Keratinocyte (primary cell): Measurements from ENCODE around the gene IFNA4.
"Not testable (repeated sequence)": the region's sequence is repeated elsewhere in the genome, so short reads cannot be mapped to it uniquely, and the experiment has no call there.

Experiments used
- CTCF ChIP-seq, 3 experiments: IDR thresholded peaks in 1 of 3; conservative IDR thresholded peaks in 1 of 3; optimal IDR thresholded peaks in 1 of 3; 2 replicates in 2 of 3; 3 replicates in 1 of 3; pipeline versions ENCODE3 to v1.5.1; 2011; ENCODE audit warnings: low read length in 3 of 3, mild to moderate bottlenecking in 3 of 3, moderate library complexity in 2 of 3, control low read depth in 1 of 3, inconsistent platforms in 1 of 3; ENCODE audit not compliant: insufficient read depth in 2 of 3; ENCODE audit errors: extremely low read depth in 1 of 3
- EZH2 ChIP-seq: IDR thresholded peaks from one replicate; pipeline ENCODE4 v1.6.1; 2012; ENCODE audit warnings: inconsistent platforms, mild to moderate bottlenecking, low read length, moderate library complexity

- TF ChIP-seq CTCF (optimal IDR thresholded peaks at IDR 0.05 in 1 of 3, IDR thresholded peaks at IDR 0.05 in 1 of 3, conservative IDR thresholded peaks at IDR 0.05 in 1 of 3; ENCODE audit: extremely low read depth in 1 of 3, insufficient read depth in 2 of 3, low read length in 3 of 3); EZH2: not testable (repeated sequence)
Observed at GRCh38 chr9:21217211-21217610, 29.8 kb upstream of the IFNA4 start, which contains the start of gene IFNA16.
